HG03103 (cell line): ENCODE measurements around the gene AFAP1.

Source experiments
- ATAC-seq: cut with Tn5 transposase; IDR thresholded peaks from one replicate; pipeline ENCODE4 v1.9.1; 2021; ENCODE audit warnings: low read depth; ENCODE audit not compliant: unreplicated experiment

The AFAP1 gene

GRCh38 chr4:7731437-7731836, 208.2 kb downstream of the AFAP1 start:
- no peak for ATAC-seq

GRCh38 chr4:7727749-7728148, 211.9 kb downstream of the AFAP1 start:
- ATAC-seq, result no peak

- no peak for ATAC-seq
Observed at GRCh38 chr4:7726665-7727413, 212.8 kb downstream of the AFAP1 start.

GRCh38 chr4:7725951-7726350, 213.7 kb downstream of the AFAP1 start:
- no peak for ATAC-seq

GRCh38 chr4:7723625-7724024, 216.0 kb downstream of the AFAP1 start:
- no peak for ATAC-seq

GRCh38 chr4:7722766-7723387, 216.8 kb downstream of the AFAP1 start:
- no peak for ATAC-seq

GRCh38 chr4:7721984-7722551, 217.6 kb downstream of the AFAP1 start:
- no peak for ATAC-seq

GRCh38 chr4:7719354-7720174, 220.1 kb downstream of the AFAP1 start:
- no peak for ATAC-seq

- ATAC-seq, result no peak
Observed at GRCh38 chr4:7717946-7718490, 221.6 kb downstream of the AFAP1 start.

- no peak for ATAC-seq
Observed at GRCh38 chr4:7717161-7717560, 222.5 kb downstream of the AFAP1 start.

- ATAC-seq, result no peak
Observed at GRCh38 chr4:7716010-7716721, 223.5 kb downstream of the AFAP1 start.

GRCh38 chr4:7715271-7716009, 224.2 kb downstream of the AFAP1 start:
- no peak for ATAC-seq

- ATAC-seq, result no peak
Observed at GRCh38 chr4:7714738-7715137, 224.9 kb downstream of the AFAP1 start.

- no peak for ATAC-seq
Observed at GRCh38 chr4:7714176-7714575, 225.5 kb downstream of the AFAP1 start.

GRCh38 chr4:7713757-7714156, 225.9 kb downstream of the AFAP1 start:
- ATAC-seq, result no peak

- ATAC-seq, result no peak
Observed at GRCh38 chr4:7712021-7712671, 227.5 kb downstream of the AFAP1 start.

GRCh38 chr4:7711307-7711963, 228.2 kb downstream of the AFAP1 start:
- ATAC-seq, result no peak

- no peak for ATAC-seq
Observed at GRCh38 chr4:7710576-7711306, 228.9 kb downstream of the AFAP1 start.
